H1 (cell line): ENCODE results near the gene ASAP3. TPM values are rescaled to one million over a fixed set of nuclear protein-coding genes. Genes with fewer than 3 reads are reported as not detected.

ENCODE experiments used
- CTCF ChIA-PET: fragments of 300-600 bp; sonication (Branson Sonifier 250); formaldehyde crosslinking; loops from one replicate; lab custom pipeline; 2021; ENCODE audit not compliant: partially characterized antibody; lab: Charles Lee
- POLR2A ChIA-PET: fragments of 300-600 bp; sonication (Branson Sonifier 250); formaldehyde crosslinking; loops from one replicate; lab custom pipeline; 2021; ENCODE audit warnings: inconsistent platforms; ENCODE audit not compliant: partially characterized antibody; lab: Charles Lee
- DNase-seq, 2 experiments: peaks; one replicate each; pipeline versions ENCODE4 v3.0.0 to v3.0.0-alpha.2; 2010 to 2022; ENCODE audit warnings: low spot score in 2 of 2, low read depth in 1 of 2, mixed read lengths in 1 of 2
- FAIRE-seq: peaks from 2 replicates; lab custom pipeline; 2011; peaks lifted over from hg19 to GRCh38; lab: Jason Lieb, UNC
- H2AFZ ChIP-seq: 2 replicates; pipeline ENCODE4 v1.8.1; 2012; ENCODE audit warnings: low read length, inconsistent platforms
- H2AK5ac ChIP-seq: 2 replicates; pipeline ENCODE4 v1.6.1; 2013; ENCODE audit warnings: low read depth, low read length
- H2BK120ac ChIP-seq: replicated peaks from 2 replicates; pipeline ENCODE3; 2013; ENCODE audit warnings: low read depth, low read length, inconsistent platforms
- H2BK12ac ChIP-seq: 2 replicates; pipeline ENCODE4 v1.6.1; 2013; ENCODE audit warnings: low read depth, low read length
- H2BK15ac ChIP-seq: 2 replicates; pipeline ENCODE4 v1.6.1; 2013; ENCODE audit warnings: low read length
- H2BK20ac ChIP-seq: 2 replicates; pipeline ENCODE4 v1.6.1; 2013; ENCODE audit warnings: low read length
- H2BK5ac ChIP-seq: 2 replicates; pipeline ENCODE4 v1.6.1; 2013; ENCODE audit warnings: low read depth, low read length
- H3K14ac ChIP-seq: 2 replicates; pipeline ENCODE4 v1.6.1; 2013; ENCODE audit warnings: inconsistent platforms; ENCODE audit not compliant: insufficient read length
- H3K18ac ChIP-seq: 2 replicates; pipeline ENCODE4 v1.6.1; 2013; ENCODE audit warnings: low read length; ENCODE audit errors: extremely low read depth
- H3K23ac ChIP-seq: 2 replicates; pipeline ENCODE4 v1.6.1; 2013; ENCODE audit warnings: inconsistent platforms; ENCODE audit not compliant: insufficient read length
- H3K23me2 ChIP-seq: 2 replicates; pipeline ENCODE4 v1.6.1; 2013; ENCODE audit warnings: low read depth, low read length
- H3K27ac ChIP-seq: 2 replicates; pipeline ENCODE4 v1.6.1; 2011; ENCODE audit warnings: low read depth, low read length, inconsistent platforms
- H3K27me3 ChIP-seq, 4 experiments: replicated peaks in 1 of 4; 1 replicate in 1 of 4; 2 replicates in 3 of 4; pipeline versions ENCODE4 v1.6.1 to v1.8.1; 2011 to 2013; ENCODE audit warnings: low read length in 3 of 4, mild to moderate bottlenecking in 3 of 4, inconsistent platforms in 2 of 4, mixed read lengths in 2 of 4, moderate library complexity in 1 of 4; ENCODE audit not compliant: control insufficient read depth in 3 of 4, insufficient read depth in 3 of 4; ENCODE audit errors: extremely low read depth in 1 of 4
- H3K36me3 ChIP-seq, 4 experiments: 2 replicates each; pipeline versions ENCODE4 v1.6.1 to v1.8.1; 2011 to 2013; ENCODE audit warnings: mild to moderate bottlenecking in 4 of 4, low read length in 3 of 4, moderate library complexity in 2 of 4, control low read depth in 1 of 4, inconsistent platforms in 1 of 4; ENCODE audit not compliant: insufficient read depth in 4 of 4, control insufficient read depth in 2 of 4
- H3K4ac ChIP-seq: replicated peaks from 2 replicates; pipeline ENCODE3; 2013; ENCODE audit warnings: low read length, low read depth, mixed read lengths, inconsistent platforms; ENCODE audit not compliant: insufficient read length
- H3K4me1 ChIP-seq, 4 experiments: replicated peaks in 1 of 4; 1 replicate in 1 of 4; 2 replicates in 3 of 4; pipeline versions ENCODE4 v1.6.1 to v1.8.1; 2011 to 2013; ENCODE audit warnings: low read length in 3 of 4, inconsistent platforms in 2 of 4, mixed read lengths in 1 of 4; ENCODE audit not compliant: insufficient read depth in 4 of 4, control insufficient read depth in 3 of 4
- H3K4me2 ChIP-seq, 2 experiments: 2 replicates each; pipeline versions ENCODE4 v1.6.1 to v1.8.1; 2011 to 2013; ENCODE audit warnings: low read depth in 2 of 2, low read length in 2 of 2, control low read depth in 1 of 2, inconsistent platforms in 1 of 2, mild to moderate bottlenecking in 1 of 2; ENCODE audit not compliant: insufficient read depth in 1 of 2
- H3K4me3 ChIP-seq, 4 experiments: fragments of 200-600, 300-600 bp in 1 of 4; sonication (generic), shearing (Covaris generic), sonication (Bioruptor Twin) in 1 of 4; 2 replicates each; pipeline versions ENCODE4 v1.5.1 to v1.8.1; 2011 to 2016; ENCODE audit warnings: low read length in 4 of 4, low read depth in 3 of 4, control low read depth in 2 of 4, inconsistent platforms in 2 of 4, mild to moderate bottlenecking in 2 of 4, mixed read lengths in 1 of 4, moderate library complexity in 1 of 4; ENCODE audit not compliant: insufficient read depth in 2 of 4; ENCODE audit errors: extremely low read depth in 1 of 4
- H3K56ac ChIP-seq: replicated peaks from 2 replicates; pipeline ENCODE3; 2013; ENCODE audit warnings: low read depth, mild to moderate bottlenecking, mixed read lengths, low read length, inconsistent platforms; ENCODE audit not compliant: insufficient read length
- H3K79me1 ChIP-seq: 2 replicates; pipeline ENCODE4 v1.6.1; 2013; ENCODE audit warnings: low read depth, low read length, control low read depth
- H3K79me2 ChIP-seq, 2 experiments: 2 replicates each; pipeline versions ENCODE4 v1.6.1 to v1.8.1; 2012 to 2013; ENCODE audit warnings: low read length in 2 of 2, mild to moderate bottlenecking in 2 of 2, inconsistent platforms in 1 of 2; ENCODE audit not compliant: insufficient read depth in 2 of 2, control insufficient read depth in 1 of 2
- H3K9ac ChIP-seq, 4 experiments: replicated peaks in 1 of 4; 1 replicate in 1 of 4; 2 replicates in 3 of 4; pipeline versions ENCODE4 v1.6.1 to v1.8.1; 2011 to 2013; ENCODE audit warnings: low read depth in 3 of 4, low read length in 3 of 4, control low read depth in 2 of 4, mild to moderate bottlenecking in 2 of 4, moderate library complexity in 2 of 4, inconsistent platforms in 1 of 4; ENCODE audit errors: extremely low read depth in 1 of 4
- H3K9me3 ChIP-seq, 2 experiments: 2 replicates each; pipeline versions ENCODE4 v1.6.1 to v1.8.1; 2012 to 2013; ENCODE audit warnings: mild to moderate bottlenecking in 2 of 2, moderate library complexity in 2 of 2, control low read depth in 1 of 2, inconsistent platforms in 1 of 2, low read depth in 1 of 2, low read length in 1 of 2, mixed read lengths in 1 of 2; ENCODE audit not compliant: insufficient read depth in 2 of 2
- H4K20me1 ChIP-seq, 2 experiments: replicated peaks in 1 of 2; 2 replicates each; pipeline versions ENCODE3 to v1.8.1; 2011 to 2013; ENCODE audit warnings: inconsistent platforms in 2 of 2, low read length in 2 of 2, mild to moderate bottlenecking in 1 of 2; ENCODE audit not compliant: insufficient read depth in 2 of 2, control insufficient read depth in 1 of 2
- H4K5ac ChIP-seq: 2 replicates; pipeline ENCODE4 v1.6.1; 2013; ENCODE audit warnings: low read length, low read depth, mixed read lengths, inconsistent platforms; ENCODE audit not compliant: insufficient read length
- H4K8ac ChIP-seq: 2 replicates; pipeline ENCODE4 v1.8.0; 2013; ENCODE audit warnings: mild to moderate bottlenecking, moderate library complexity, low read length, inconsistent platforms; ENCODE audit not compliant: insufficient read depth; ENCODE audit errors: extremely low read depth
- H4K91ac ChIP-seq: replicated peaks from 2 replicates; pipeline ENCODE3; 2013; ENCODE audit warnings: low read length, mixed read lengths, inconsistent platforms; ENCODE audit not compliant: insufficient read length
- EGR1 ChIP-seq: IDR thresholded peaks from 2 replicates; pipeline ENCODE4 v1.6.1; 2011; ENCODE audit warnings: low read depth, low read length, borderline replicate concordance
- EP300 ChIP-seq, 2 experiments: IDR thresholded peaks; 1 replicate in 1 of 2; 2 replicates in 1 of 2; pipeline ENCODE4 v1.6.1; 2011 to 2012; ENCODE audit warnings: low read depth in 2 of 2, low read length in 2 of 2, mild to moderate bottlenecking in 2 of 2, borderline replicate concordance in 1 of 2, inconsistent platforms in 1 of 2, moderate library complexity in 1 of 2
- PHF8 ChIP-seq: fragments of 200-600 bp; sonication (generic); conservative IDR thresholded peaks from 2 replicates; pipeline ENCODE4 v1.7.1; 2012; ENCODE audit warnings: low read depth, mild to moderate bottlenecking, inconsistent platforms, low read length, moderate library complexity
- POLR2A ChIP-seq, 2 experiments: IDR thresholded peaks; 1 replicate in 1 of 2; 2 replicates in 1 of 2; pipeline ENCODE4 v1.6.1; 2011; ENCODE audit warnings: low read depth in 2 of 2, low read length in 2 of 2, mild to moderate bottlenecking in 2 of 2; ENCODE audit errors: control extremely low read depth in 1 of 2
- POU5F1 ChIP-seq: IDR thresholded peaks from 2 replicates; pipeline ENCODE4 v1.6.1; 2011; ENCODE audit warnings: low read depth, mild to moderate bottlenecking, low read length, moderate library complexity
- RNF2 ChIP-seq: fragments of 200-900, 300-1000 bp; sonication (generic); IDR thresholded peaks from 2 replicates; pipeline ENCODE4 v1.7.1; 2016; ENCODE audit warnings: borderline replicate concordance, low read depth, mild to moderate bottlenecking, antibody characterized with exemption, low read length; ENCODE audit not compliant: poor library complexity, severe bottlenecking; ENCODE audit errors: missing control alignments
- SIN3A ChIP-seq, 2 experiments: IDR thresholded peaks in 1 of 2; conservative IDR thresholded peaks in 1 of 2; 2 replicates each; pipeline ENCODE4 v1.6.1; 2011 to 2012; ENCODE audit warnings: low read length in 2 of 2, improper control_type of control experiment in 1 of 2, low read depth in 1 of 2, mild to moderate bottlenecking in 1 of 2
- WGBS, 2 experiments: shearing (Covaris generic) in 1 of 2; methylation state at CpG; one replicate each; pipeline versions ENCODE4 v1.1.6 to v1.1.7; 2013 to 2015; ENCODE audit warnings: low lambda C conversion rate in 2 of 2, mixed read lengths in 2 of 2, inconsistent platforms in 1 of 2, low coverage in 1 of 2, missing lambda C conversion rate in 1 of 2; ENCODE audit not compliant: insufficient replicate concordance in 2 of 2, insufficient coverage in 1 of 2, insufficient read length in 1 of 2; ENCODE audit errors: extremely low coverage in 1 of 2, missing lambda C conversion rate in 1 of 2; 5-methylcytosine and 5-hydroxymethylcytosine counted together
- polyA plus RNA-seq, 7 experiments: library from polyadenylated mRNA; depleted of rRNA in 3 of 7; stranded (reverse) in 5 of 7; unstranded in 2 of 7; fragments of >200 nt in 5 of 7; fragments of 200-250 nt in 2 of 7; gene quantifications; 1 replicate in 5 of 7; 2 replicates in 1 of 7; 4 replicates in 1 of 7; pipeline versions ENCODE4 v1.2.1 to v1.2.3, GENCODE V29; 2011 to 2013; ENCODE audit warnings: missing spikeins in 2 of 7, mixed read lengths in 2 of 7
- total RNA-seq: library from RNA; stranded (reverse); fragmentation: NEBNext Ultra II Directional; extraction: Animal tissue kit (Norgen Biotek cat#: 25700); gene quantifications from 2 replicates; pipeline ENCODE4 v1.2.1, GENCODE V29; 2021
- TF ChIP-seq, protein P1 (sequence below): IDR thresholded peaks from 2 replicates; pipeline ENCODE4 v1.6.1; 2012; ENCODE audit warnings: low read length, inconsistent platforms

Gene ASAP3
- total and polyA plus RNA-seq, 2 of the 8 experiments (the other 6 are each of a cell fraction or from before 2014, with no cell fraction given): 53.1 to 58.0 TPM

GRCh38 chr1:23423415-23424292, 60.3 kb downstream of the ASAP3 start:
- Histone ChIP-seq H3K9me3 (no peaks in the 10 kb centered on the region; a peak in 1 of 4 replicates), H2AK5ac (no peak overlapping the region), H2BK5ac (no peak overlapping the region), H3K79me1 (0 out of 2 replicates have a peak, but pooled peaks cover 3% of the 10 kb centered on the region), H2BK20ac (no peak overlapping the region), H2BK120ac (no peak overlapping the region), H3K27me3 (peaks cover 66 to 84% (median 83%) of the 10 kb centered on the region in 4 experiments), H3K4me2 (peak overlapping the region; percentile 75 to 92), H3K56ac (peak overlapping the region; percentile 50), H3K27ac (no peak overlapping the region), H3K9ac (no peak overlapping the region), H3K4me1 (peaks cover 1 to 11% (median 3%) of the 10 kb centered on the region in 4 experiments; a peak in 6 of 7 replicates), H3K4ac (no peak overlapping the region), H3K23me2 (peaks cover 8% of the 10 kb centered on the region; the same call in 1 of the 2 replicates), H4K8ac (0 out of 2 replicates have a peak overlapping the region, but pooled peaks have one; percentile 2), H2BK15ac (no peak overlapping the region), H4K20me1 (peaks cover 14 to 30% of the 10 kb centered on the region in 2 experiments), H2AFZ (no peak overlapping the region), H4K91ac (no peak overlapping the region), H4K5ac (no peak overlapping the region), H3K23ac (no peak overlapping the region), H3K36me3 (peaks cover 0 to 3% (median 0%) of the 10 kb centered on the region in 4 experiments; a peak in 2 of 8 replicates), H3K4me3 (peak overlapping the region; percentile 15 to 59 (median 26); a peak in 6 of 8 replicates), H3K79me2 (no peaks in the 10 kb centered on the region), H2BK12ac (no peak overlapping the region), H3K14ac (no peak overlapping the region), H3K18ac (no peak overlapping the region)
- FAIRE-seq (no peak), DNase-seq (peak in 1 of 2 experiments; percentile 64)
- 15% methylated on average over 17 of the region's 46 CpGs; no CpG with 5 or more reads in 1 of the 2 experiments for WGBS, 2 experiments
- ChIA-PET POLR2A (interaction anchor here (0.7 to 3.1 kb wide), 5 partner anchors 9 to 108 kb away, joined by 3 to 14 read pairs (median 3); partner anchors contain the start of genes ASAP3, E2F2 and HNRNPR), CTCF (interaction anchor here (0.6 to 3.4 kb wide), 8 partner anchors 8 to 84 kb away, joined by 3 to 29 read pairs (median 4); no protein-coding TSS in a partner anchor)
- no peak for TF ChIP-seq PHF8
- peak; percentile 9 for TF ChIP-seq RNF2
- no peak for TF ChIP-seq SIN3A (conservative IDR thresholded peaks at IDR 0.05 in 1 of 2, IDR thresholded peaks at IDR 0.05 in 1 of 2; ENCODE audit: low read depth in 1 of 2, low read length in 2 of 2)
- no peak for TF ChIP-seq EGR1
- TF ChIP-seq, protein P1, sequence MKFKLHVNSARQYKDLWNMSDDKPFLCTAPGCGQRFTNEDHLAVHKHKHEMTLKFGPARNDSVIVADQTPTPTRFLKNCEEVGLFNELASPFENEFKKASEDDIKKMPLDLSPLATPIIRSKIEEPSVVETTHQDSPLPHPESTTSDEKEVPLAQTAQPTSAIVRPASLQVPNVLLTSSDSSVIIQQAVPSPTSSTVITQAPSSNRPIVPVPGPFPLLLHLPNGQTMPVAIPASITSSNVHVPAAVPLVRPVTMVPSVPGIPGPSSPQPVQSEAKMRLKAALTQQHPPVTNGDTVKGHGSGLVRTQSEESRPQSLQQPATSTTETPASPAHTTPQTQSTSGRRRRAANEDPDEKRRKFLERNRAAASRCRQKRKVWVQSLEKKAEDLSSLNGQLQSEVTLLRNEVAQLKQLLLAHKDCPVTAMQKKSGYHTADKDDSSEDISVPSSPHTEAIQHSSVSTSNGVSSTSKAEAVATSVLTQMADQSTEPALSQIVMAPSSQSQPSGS: no peak
- TF ChIP-seq POLR2A (IDR thresholded peaks at IDR 0.05; ENCODE audit: control extremely low read depth in 1 of 2, low read depth in 2 of 2, low read length in 2 of 2): no peak
- TF ChIP-seq EP300 (IDR thresholded peaks at IDR 0.05; ENCODE audit: borderline replicate concordance in 1 of 2, low read depth in 2 of 2, low read length in 2 of 2): no peak
- TF ChIP-seq POU5F1: no peak
